HepG2 (cell line): ENCODE results near the gene HECA. TPM values are rescaled to one million over a fixed set of nuclear protein-coding genes. Genes with fewer than 3 reads are reported as not detected.

Source experiments
- ATAC-seq: fragments of 200-7000 bp; cut with Tn5 transposase; 3 replicates; pipeline ENCODE4 v1.9.1; 2020; ENCODE audit warnings: mild to moderate bottlenecking, moderate library complexity
- BruUV-seq: library from RNA; stranded (reverse); fragments of 400-500 nt; replicated peaks from 2 replicates; lab custom pipeline; 2021; lab: Mats Ljungman, UMichigan
- CTCF ChIA-PET: fragments of 300-600 bp; formaldehyde crosslinking; extraction: SDS; loops from one replicate; lab custom pipeline; 2021; ENCODE audit warnings: low total read pairs, inconsistent platforms, low intra/inter-chr PET ratio; lab: Yijun Ruan, JAX
- POLR2A ChIA-PET: fragments of 350-600 bp; sonication (Branson Sonifier 250); formaldehyde crosslinking; loops from one replicate; lab custom pipeline; 2020; ENCODE audit warnings: antibody characterized with exemption, inconsistent platforms; lab: Yijun Ruan, JAX
- DNase-seq: peaks from one replicate; pipeline ENCODE4 v3.0.0-alpha.2; 2015; ENCODE audit warnings: low spot score
- FAIRE-seq: peaks from 3 replicates; lab custom pipeline; 2011; peaks lifted over from hg19 to GRCh38; lab: Jason Lieb, UNC
- H2AFZ ChIP-seq: one replicate; pipeline ENCODE4 v1.6.1; 2011; ENCODE audit warnings: low read length, inconsistent platforms
- H3K27ac ChIP-seq: fragments of 300-600 bp; 3 replicates; pipeline ENCODE4 v1.8.0; 2011; ENCODE audit warnings: mixed run types, mild to moderate bottlenecking, mixed read lengths, low read length, inconsistent platforms; ENCODE audit not compliant: insufficient read depth; ENCODE audit errors: extremely low read length
- H3K27me3 ChIP-seq, 2 experiments: fragments of 200-600 bp in 1 of 2; 2 replicates in 1 of 2; 3 replicates in 1 of 2; pipeline versions ENCODE4 v1.6.0 to v1.8.0; 2011; ENCODE audit warnings: low read length in 2 of 2, mild to moderate bottlenecking in 2 of 2, moderate library complexity in 2 of 2, inconsistent platforms in 1 of 2; ENCODE audit not compliant: insufficient read depth in 2 of 2, control insufficient read depth in 1 of 2
- H3K36me3 ChIP-seq, 2 experiments: fragments of 200-600 bp in 1 of 2; replicated peaks in 1 of 2; 2 replicates in 1 of 2; 3 replicates in 1 of 2; pipeline versions ENCODE4 v1.5.1 to v1.8.0; 2011; ENCODE audit warnings: low read length in 2 of 2, inconsistent platforms in 1 of 2; ENCODE audit not compliant: insufficient read depth in 2 of 2, control insufficient read depth in 1 of 2
- H3K4me1 ChIP-seq: 2 replicates; pipeline ENCODE4 v1.5.1; 2012; ENCODE audit warnings: low read length, inconsistent platforms; ENCODE audit not compliant: insufficient read depth
- H3K4me2 ChIP-seq: 2 replicates; pipeline ENCODE4 v1.6.0; 2011; ENCODE audit warnings: low read depth, low read length, inconsistent platforms
- H3K4me3 ChIP-seq, 3 experiments: fragments of 200-600 bp in 1 of 3; sonication (generic), shearing (Covaris generic) in 1 of 3; replicated peaks in 1 of 3; 2 replicates each; pipeline ENCODE4 v1.5.1; 2011 to 2016; ENCODE audit warnings: low read length in 3 of 3, inconsistent platforms in 2 of 3, low read depth in 2 of 3, mild to moderate bottlenecking in 2 of 3, control low read depth in 1 of 3, mixed read lengths in 1 of 3; ENCODE audit not compliant: insufficient read depth in 1 of 3
- H3K79me2 ChIP-seq: one replicate; pipeline ENCODE4 v1.6.1; 2011; ENCODE audit warnings: low read length, inconsistent platforms; ENCODE audit not compliant: insufficient read depth
- H3K9ac ChIP-seq: 2 replicates; pipeline ENCODE4 v1.6.0; 2011; ENCODE audit warnings: mild to moderate bottlenecking, low read depth, low read length, inconsistent platforms; ENCODE audit not compliant: insufficient read depth
- H3K9me3 ChIP-seq: 2 replicates; pipeline ENCODE4 v1.5.1; 2012; ENCODE audit warnings: mild to moderate bottlenecking, low read length
- H4K20me1 ChIP-seq: 2 replicates; pipeline ENCODE4 v1.6.0; 2011; ENCODE audit warnings: inconsistent platforms, mild to moderate bottlenecking, low read length, moderate library complexity; ENCODE audit not compliant: insufficient read depth
- CREB1 ChIP-seq, 2 experiments: fragments of 450-650 bp in 1 of 2; IDR thresholded peaks; 2 replicates each; pipeline ENCODE4 v1.6.1; 2016 to 2017; ENCODE audit warnings: control low read depth in 1 of 2, mild to moderate bottlenecking in 1 of 2, missing compliant biosample characterization in 1 of 2, missing genetic modification characterization in 1 of 2
- NFYC ChIP-seq: IDR thresholded peaks from 2 replicates; pipeline ENCODE4 v1.6.1; 2016; ENCODE audit warnings: missing genetic modification reagents, missing compliant biosample characterization
- TCF12 ChIP-seq, 2 experiments: fragments of 450-650 bp in 1 of 2; sonication (generic) in 1 of 2; formaldehyde crosslinking in 1 of 2; IDR thresholded peaks; 2 replicates each; pipeline versions ENCODE4 v1.6.1 to v1.8.0; 2017 to 2022; ENCODE audit warnings: antibody characterized with exemption in 1 of 2, mild to moderate bottlenecking in 1 of 2, missing genetic modification reagents in 1 of 2, moderate library complexity in 1 of 2
- ZNF235 ChIP-seq: sonication (generic); formaldehyde crosslinking; IDR thresholded peaks from 2 replicates; pipeline ENCODE4 v1.8.1; 2023; ENCODE audit warnings: mild to moderate bottlenecking, missing genetic modification reagents, borderline replicate concordance
- ZNF430 ChIP-seq: sonication (generic); formaldehyde crosslinking; IDR thresholded peaks from 2 replicates; pipeline ENCODE4 v1.9.0; 2021; ENCODE audit warnings: mild to moderate bottlenecking, missing genetic modification reagents
- WGBS: methylation state at CpG from one replicate; pipeline ENCODE4 v1.1.6; 2017; ENCODE audit warnings: low lambda C conversion rate; 5-methylcytosine and 5-hydroxymethylcytosine counted together
- in situ Hi-C: cut with HindIII; loops from 2 replicates; pipeline ENCODE4 v1.10.0; 2017; ENCODE audit warnings: low pct_unique_long_range_greater_than_20kb; ENCODE audit not compliant: extremely low pct_ligation_motif_present
- intact Hi-C: fragments of 100-400 bp; cut with micrococcal nuclease; formaldehyde crosslinking; loops from one replicate; pipeline ENCODE4 v1.10.0; 2022; ENCODE audit not compliant: unreplicated experiment
- polyA plus RNA-seq, 8 experiments: library from polyadenylated mRNA; depleted of rRNA in 3 of 8; stranded (reverse) in 7 of 8; unstranded in 1 of 8; fragments of >200 nt; fragmentation: Illumina TruSeq in 4 of 8; extraction: Trizol in 4 of 8; gene quantifications; 2 replicates each; pipeline versions ENCODE4 v1.2.1 to v1.2.3, GENCODE V29; 2011 to 2016; ENCODE audit warnings: low read depth in 4 of 8, missing spikeins in 1 of 8, mixed read lengths in 1 of 8; ENCODE audit not compliant: insufficient read depth in 1 of 8
- total RNA-seq, 5 experiments: library from RNA; depleted of rRNA; stranded (reverse); fragments of >200 nt; fragmentation: Illumina TruSeq; extraction: Trizol; gene quantifications; 2 replicates each; pipeline ENCODE4 v1.2.3, GENCODE V29; 2016; ENCODE audit warnings: low read depth in 1 of 5
- TF ChIP-seq, protein P1 (sequence below): IDR thresholded peaks from 2 replicates; pipeline ENCODE4 v1.6.1; 2016
- TF ChIP-seq, protein P2 (sequence below): sonication (generic); formaldehyde crosslinking; IDR thresholded peaks from 2 replicates; pipeline ENCODE4 v1.4.0; 2020; ENCODE audit warnings: missing genetic modification reagents; ENCODE audit errors: not compliant biosample characterization

Gene HECA
- total and polyA plus RNA-seq, 2 of the 13 experiments (the other 11 are each of a cell fraction or from before 2014, with no cell fraction given): 0.18 to 0.49 TPM

DNA sequence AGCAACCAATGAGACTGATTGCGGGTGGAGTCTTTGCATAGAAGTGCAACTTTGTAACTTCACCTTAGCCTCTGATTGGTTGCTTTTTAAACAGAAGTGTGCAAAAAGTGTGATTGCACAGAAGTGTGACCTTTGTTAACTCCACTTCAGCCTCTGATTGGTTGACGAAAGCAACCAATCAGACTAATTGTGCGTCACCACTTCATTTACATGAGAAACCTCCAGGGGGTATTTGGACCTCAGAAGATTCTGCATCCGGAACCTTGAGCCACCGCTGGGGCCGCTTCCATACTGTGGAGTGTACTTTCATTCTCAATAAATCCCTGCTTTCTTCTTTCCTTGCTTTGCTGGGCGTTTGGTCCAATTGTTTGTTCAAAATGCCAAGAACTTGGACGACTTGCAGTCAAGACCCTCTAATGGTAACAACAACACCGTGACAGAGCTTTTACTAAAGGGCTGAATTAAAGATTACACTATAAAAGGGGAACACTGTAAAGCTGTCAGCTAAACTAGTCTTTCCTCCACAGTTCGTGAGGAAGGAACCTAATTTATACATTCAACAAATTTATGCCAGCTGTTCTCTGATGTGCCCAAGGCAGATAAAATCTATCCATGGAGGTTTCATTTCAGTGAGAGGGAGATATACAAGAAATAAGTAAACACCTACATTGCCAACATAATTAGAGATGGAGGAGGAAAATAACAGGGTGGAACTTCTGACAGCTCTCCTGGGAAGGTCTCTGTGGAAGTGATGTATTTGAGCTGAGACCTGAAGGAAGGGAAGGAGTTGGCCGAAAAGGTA lies 1.4 kb upstream of the HECA start:
- ATAC-seq: peak; percentile 12; the same call in 2 of the 3 replicates
- ChIA-PET CTCF (no interaction called here), POLR2A (no interaction called here)
- Histone ChIP-seq H4K20me1 (no peaks in the 10 kb centered on the region), H3K4me1 (0 out of 2 replicates have a peak, but pooled peaks cover 15% of the 10 kb centered on the region), H3K4me2 (0 out of 2 replicates have a peak overlapping the region, but pooled peaks have one; percentile 10), H2AFZ (peak overlapping the region; percentile 22), H3K79me2 (no peaks in the 10 kb centered on the region), H3K27me3 (peaks cover 5 to 42% of the 10 kb centered on the region in 2 experiments; a peak in 4 of 5 replicates), H3K36me3 (no peaks in the 10 kb centered on the region), H3K27ac (no peak overlapping the region), H3K9me3 (no peaks in the 10 kb centered on the region), H3K4me3 (no peak overlapping the region), H3K9ac (no peak overlapping the region)
- FAIRE-seq: no peak
- intact Hi-C loops (no loop called here), in situ Hi-C loops (loop anchor here (10.0 kb wide), 1 partner anchor 231 kb away; no protein-coding TSS in a partner anchor)
- TF ChIP-seq ZNF235 (CRISPR knock-in tag): no peak
- no peak for TF ChIP-seq ZNF430 (CRISPR knock-in tag)
- TF ChIP-seq CREB1 (IDR thresholded peaks at IDR 0.05): 0 out of 2 replicates have a peak, but pooled peaks have one; percentile 6
- TF ChIP-seq CREB1 (CRISPR knock-in tag; IDR thresholded peaks at IDR 0.05): peak; percentile 74; the same call in 1 of the 2 replicates
- no peak for TF ChIP-seq TCF12 (IDR thresholded peaks at IDR 0.05)
- no peak for TF ChIP-seq TCF12 (CRISPR knock-in tag; IDR thresholded peaks at IDR 0.05)
- TF ChIP-seq, protein P1, sequence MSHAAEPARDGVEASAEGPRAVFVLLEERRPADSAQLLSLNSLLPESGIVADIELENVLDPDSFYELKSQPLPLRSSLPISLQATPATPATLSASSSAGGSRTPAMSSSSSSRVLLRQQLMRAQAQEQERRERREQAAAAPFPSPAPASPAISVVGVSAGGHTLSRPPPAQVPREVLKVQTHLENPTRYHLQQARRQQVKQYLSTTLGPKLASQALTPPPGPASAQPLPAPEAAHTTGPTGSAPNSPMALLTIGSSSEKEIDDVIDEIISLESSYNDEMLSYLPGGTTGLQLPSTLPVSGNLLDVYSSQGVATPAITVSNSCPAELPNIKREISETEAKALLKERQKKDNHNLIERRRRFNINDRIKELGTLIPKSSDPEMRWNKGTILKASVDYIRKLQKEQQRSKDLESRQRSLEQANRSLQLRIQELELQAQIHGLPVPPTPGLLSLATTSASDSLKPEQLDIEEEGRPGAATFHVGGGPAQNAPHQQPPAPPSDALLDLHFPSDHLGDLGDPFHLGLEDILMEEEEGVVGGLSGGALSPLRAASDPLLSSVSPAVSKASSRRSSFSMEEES (CRISPR knock-in tag): no peak
- TF ChIP-seq, protein P2, sequence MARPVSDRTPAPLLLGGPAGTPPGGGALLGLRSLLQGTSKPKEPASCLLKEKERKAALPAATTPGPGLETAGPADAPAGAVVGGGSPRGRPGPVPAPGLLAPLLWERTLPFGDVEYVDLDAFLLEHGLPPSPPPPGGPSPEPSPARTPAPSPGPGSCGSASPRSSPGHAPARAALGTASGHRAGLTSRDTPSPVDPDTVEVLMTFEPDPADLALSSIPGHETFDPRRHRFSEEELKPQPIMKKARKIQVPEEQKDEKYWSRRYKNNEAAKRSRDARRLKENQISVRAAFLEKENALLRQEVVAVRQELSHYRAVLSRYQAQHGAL (CRISPR knock-in tag): no peak
- 0 out of 2 replicates have a peak, but pooled peaks have one; percentile 12 for TF ChIP-seq NFYC (CRISPR knock-in tag)
- 19% methylated on average over 11 of the region's 11 CpGs for WGBS
- BruUV-seq: no TSS peak
- DNase-seq: peak; percentile 6
